ENCODE data around the gene OAS1.

OAS1 gene

DNA sequence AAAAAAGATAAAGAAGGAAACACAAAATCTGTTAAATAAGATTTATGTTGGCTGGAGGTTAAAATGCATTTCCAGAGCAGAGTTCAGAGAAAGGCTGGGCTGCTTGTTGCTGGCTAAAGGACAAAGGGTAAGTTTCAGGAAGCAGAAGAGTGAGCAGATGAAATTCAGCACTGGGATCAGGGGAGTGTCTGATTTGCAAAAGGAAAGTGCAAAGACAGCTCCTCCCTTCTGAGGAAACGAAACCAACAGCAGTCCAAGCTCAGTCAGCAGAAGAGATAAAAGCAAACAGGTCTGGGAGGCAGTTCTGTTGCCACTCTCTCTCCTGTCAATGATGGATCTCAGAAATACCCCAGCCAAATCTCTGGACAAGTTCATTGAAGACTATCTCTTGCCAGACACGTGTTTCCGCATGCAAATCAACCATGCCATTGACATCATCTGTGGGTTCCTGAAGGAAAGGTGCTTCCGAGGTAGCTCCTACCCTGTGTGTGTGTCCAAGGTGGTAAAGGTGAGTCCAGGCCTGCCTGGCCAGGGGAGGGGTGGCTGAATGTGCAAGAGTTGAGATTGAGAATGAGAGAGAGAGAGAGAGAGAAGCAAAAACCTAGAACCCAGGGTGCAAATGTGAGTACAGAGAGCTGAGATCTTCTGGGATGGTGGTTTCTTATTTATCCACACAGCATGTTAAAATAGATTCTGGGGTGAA, at the start of gene OAS1:
TSS of gene OAS1 (plus strand) at position 251 of the 703 bp plus-strand sequence. CDS start at position 329, 78 bp downstream.
- DNase-seq: peak; percentile 90

DNA sequence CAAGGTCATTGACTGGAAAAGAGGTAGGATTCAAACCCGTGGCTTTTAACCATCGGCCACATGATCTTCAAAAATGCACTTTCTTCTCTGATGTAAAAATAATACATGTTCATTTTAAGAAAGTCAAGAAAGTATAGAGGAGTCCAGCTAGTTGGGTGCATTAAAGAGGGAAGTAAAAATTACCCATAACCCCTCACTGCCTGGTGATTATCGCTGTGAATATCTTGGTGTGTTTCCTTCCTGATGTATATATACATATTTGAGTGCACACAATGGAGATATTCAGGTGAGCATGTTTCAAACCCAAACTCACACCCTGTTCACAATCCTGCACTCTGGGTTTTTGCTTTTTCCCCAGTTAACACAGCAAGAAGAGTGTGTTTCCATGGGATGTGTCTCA, 47.5 kb upstream of the OAS1 start:
- DNase-seq: no peak

DNA sequence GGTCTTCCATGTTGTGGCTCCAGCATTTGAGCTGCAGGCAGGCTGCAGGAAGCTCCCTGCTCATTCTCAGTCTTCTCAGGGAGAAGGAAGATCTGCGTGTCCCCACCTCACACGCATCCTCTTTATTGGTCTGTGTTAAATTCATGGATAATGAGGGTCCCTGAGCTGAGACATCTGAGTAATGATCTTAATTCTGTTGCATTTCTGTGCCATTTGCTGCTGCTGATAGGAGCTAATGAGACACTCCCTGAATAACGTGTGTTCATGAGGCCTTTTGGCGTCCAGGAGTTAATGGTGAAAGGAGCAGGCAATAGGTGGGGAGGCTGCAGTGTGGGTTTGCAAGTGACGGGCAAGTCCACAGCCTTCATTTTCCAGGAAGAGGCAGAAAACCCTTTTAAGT, 46.6 kb upstream of the OAS1 start:
- DNase-seq: no peak

DNA sequence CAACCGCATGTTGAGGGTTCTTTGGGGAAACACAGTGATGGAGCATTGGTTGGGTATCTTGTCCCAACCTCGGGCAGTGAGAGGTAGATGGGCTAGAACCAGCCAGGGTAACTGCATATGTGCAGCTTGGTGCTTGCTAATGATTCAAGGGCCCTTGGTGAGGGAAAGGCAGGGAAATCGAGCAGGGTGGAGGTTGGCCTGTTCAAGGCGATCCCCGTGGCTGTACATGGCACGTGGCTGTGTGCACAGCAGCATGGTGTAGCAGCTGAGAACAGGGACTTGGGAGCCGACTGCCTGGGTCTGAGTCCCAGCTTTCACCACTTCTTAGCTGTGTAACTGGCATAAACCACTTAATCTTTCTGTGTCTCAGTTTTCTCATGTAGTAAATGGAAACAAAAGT, 45.5 kb upstream of the OAS1 start:
- DNase-seq: no peak

DNA sequence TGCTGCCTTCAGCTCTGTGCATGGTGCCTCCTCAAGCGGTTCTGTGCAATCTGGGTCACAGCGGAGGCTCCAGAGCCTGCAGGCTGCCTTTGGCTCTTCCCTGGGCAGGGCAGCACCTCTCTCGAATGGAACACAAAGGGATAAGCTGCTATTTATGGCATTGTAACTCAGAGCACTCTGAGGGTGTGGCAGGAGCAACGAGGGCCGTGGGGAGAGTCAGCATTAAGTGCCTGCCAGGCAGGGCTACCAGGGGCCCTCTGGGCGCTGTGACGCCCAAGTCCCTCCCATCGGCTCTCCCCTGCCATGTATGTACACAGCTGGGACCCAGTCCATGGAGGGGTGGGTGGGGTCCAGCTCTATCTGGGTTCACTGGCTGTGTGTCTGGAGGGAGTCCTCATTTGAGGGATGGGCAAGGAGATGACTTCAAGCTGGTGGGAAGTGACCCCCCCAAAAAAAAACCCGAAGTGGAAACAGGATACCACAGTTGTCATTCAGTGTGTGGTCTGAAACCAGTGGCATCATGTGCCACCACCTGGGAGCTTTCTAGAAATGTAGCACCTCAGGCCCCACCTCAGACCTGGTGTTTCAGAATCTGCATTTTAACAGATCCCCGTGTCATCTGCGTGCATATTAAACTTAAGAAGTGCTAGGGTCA, 44.0 kb upstream of the OAS1 start:
- DNase-seq: no peak

DNA sequence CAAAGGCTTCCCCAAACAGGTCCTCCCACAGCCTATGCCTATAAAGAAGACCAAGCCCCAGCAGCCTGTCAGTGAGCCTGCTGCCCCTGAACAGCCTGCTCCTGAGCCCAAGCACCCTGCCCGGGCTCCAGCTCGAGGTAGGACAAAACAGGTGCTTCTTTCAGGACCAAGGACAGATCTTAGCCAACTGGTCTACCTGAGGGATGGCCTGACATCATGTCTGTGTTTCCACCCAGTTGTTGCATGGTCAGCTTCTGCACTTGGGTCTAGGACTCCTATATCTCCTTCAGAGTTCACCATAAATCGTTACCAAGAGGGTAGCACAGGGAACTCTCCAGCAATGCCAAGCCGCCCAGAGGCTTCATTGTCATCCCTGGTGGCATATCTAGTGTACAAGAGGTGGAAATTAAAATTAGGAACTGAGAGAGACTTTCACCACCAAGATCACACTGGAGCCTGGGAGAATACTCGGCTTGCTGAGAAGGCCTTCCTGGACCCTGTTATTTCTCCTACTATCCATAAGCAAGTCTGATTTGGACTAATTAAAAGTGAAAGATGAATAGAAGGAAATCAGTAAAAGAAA, 38.2 kb upstream of the OAS1 start:
- peak; percentile 57 for DNase-seq

DNA sequence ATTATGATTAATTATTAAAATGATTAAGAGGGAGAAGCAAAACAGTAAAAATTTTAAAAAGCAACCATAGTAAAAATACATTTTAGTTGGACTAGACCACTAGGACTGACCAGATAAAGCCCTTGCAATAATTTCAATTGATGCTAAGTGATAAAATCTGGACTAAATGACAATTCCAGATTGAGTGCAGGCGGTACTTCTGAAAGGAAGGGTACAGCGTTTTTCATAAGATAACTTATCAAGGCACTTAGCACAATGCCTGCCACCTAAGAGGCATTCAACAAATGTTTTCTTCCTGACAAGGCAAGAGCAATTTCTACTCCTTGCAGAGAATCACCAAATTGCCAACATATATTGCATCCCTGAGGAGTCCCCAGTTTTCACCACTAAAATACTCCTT, 37.7 kb upstream of the OAS1 start:
- DNase-seq: no peak

DNA sequence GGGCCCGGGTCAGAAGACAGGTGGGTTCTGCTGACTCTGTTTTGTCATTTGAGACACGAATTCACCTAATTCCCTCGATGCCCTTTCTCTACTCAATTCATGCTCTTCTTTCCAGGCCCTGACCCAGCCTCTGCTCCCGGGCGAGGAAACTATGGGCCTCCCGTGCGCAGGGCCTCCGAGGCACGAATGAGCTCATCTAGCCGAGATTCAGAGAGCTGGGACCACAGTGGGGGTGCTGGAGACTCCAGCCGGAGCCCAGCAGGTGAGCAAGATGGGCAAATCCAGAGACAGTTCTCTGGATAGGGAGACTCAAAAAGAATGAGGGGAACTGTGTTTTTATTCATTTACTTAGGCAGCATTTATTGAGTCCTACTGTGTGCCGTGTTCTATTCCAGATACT, 37.0 kb upstream of the OAS1 start:
- no peak for DNase-seq

DNA sequence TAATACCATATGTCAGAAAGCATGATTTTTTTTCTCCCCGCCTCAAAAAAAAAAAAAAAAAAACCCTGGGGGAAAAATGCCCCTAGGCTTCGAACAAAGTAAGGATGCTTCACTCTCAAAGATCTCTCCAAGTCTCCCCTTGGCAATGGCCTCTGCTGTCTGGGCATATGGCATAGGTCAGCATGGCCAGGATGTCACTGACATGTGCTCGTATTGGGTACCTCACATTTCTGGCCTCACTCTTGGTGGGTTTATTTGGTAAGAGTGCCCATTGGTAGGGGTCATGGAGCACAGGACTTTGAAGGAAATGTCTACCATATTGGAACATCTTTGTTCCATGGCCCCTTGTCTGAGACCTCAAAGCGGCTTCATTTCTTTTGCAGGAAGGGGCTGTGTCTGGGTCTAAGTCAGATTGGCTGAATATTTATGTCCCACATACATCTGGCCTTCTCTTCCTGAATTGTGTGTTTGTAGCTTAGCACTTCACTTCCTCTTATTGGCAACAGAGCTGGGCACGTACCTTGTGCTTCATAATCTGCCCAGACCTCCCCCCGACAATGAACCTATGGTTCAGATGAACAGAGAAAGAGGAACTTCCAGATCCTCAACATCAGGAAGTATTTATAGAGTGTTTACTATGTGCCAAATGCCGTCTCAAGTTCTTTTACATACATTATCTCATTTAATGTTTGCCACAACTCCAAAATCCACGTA, 36.3 kb upstream of the OAS1 start:
- peak; percentile 61 for DNase-seq

DNA sequence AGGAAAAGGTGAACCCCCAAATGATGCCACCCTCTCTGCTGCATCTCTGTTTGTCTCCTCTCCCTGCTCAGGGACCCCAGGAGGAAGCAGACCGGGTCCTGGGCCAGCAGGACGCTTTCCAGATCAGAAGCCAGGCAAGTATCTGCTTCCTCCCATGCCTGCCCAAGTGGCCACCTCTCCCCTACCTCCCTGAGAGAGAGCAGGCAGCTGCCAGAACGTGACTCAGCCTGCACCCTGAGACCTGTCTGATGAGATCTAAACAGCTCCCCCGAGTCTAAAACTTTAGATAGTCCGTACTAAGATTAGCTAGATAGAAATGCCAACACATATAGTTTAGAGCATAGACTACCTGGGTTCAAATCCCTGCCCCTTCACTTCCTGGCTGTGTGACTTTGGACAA, 31.2 kb upstream of the OAS1 start:
- no peak for DNase-seq

DNA sequence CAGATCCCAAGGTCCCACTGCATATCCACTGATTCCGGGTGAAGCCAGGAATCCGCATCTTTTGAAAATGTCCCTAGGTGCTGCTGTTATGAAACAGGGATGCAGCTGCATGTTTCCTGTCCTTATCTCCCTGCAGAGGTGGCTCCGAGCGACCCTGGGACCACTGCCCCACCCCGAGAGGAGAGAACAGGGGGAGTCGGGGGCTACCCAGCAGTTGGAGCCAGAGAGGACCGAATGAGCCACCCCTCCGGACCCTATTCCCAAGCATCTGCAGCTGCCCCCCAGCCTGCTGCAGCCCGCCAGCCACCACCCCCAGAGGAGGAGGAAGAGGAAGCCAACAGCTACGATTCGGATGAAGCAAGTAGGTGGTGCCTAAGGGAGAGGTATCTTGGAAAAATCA, 30.3 kb upstream of the OAS1 start:
- no peak for DNase-seq

DNA sequence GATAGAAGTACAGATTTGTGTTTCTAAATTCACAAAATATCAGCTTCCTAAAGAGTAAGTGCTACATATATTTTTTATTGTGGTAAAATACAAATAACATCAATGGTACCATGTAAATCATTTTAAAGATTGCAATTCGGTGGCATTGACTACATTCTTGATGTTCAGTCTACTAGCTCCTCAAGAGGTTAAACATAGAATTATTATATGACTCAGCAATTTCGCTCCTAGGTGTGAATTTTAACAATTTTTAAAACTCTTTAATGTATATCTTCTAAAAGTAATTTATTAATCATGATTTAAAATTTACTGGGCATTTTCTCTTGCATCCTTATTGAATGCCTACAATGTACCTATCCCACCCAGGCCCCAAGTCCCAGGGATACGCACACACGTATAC, 29.8 kb upstream of the OAS1 start:
- no peak for DNase-seq

DNA sequence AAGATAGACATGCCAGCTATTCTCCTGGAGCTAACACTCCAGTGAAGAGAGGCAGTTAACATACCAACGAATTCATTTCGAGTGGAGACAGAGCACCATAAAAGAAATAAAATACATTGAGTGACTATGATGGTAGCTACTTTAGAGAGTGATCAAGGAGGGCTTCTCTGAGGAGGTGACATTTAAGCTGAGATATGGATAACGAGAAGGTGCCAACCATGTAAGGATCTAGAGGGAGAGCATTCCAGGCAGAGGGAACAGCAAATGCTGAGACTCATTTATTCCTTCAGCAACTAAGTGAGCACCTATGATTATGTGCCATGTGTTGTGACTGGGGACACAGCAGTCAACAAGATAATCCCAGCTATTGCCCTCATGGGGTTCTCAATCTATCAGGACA, 28.3 kb upstream of the OAS1 start:
- no peak for DNase-seq

DNA sequence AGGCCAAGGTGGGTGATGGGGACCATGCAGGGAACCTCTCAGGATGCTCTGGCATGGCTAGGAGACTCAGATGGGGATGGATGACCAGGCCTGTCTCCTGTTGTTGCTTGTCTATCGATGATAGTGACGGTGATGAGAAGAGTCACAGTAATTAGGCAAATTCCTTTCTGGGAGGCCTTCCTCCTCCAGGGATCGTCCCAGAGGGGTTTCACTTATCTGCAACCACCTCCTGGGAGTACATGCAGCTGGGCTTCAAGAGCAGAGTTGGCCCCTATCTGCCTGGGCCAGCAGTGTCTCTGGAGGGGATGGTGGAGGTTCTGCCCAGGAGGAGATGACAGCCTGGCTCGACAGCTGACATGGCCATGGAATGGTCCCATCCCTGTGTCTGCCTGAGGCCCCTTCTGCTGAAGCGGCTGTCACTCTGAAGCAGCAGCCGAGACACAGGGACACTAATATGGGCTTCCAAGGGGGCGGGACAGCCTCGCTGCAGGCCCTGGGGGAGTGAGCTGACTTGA, 27.5 kb upstream of the OAS1 start:
- DNase-seq: no peak

DNA sequence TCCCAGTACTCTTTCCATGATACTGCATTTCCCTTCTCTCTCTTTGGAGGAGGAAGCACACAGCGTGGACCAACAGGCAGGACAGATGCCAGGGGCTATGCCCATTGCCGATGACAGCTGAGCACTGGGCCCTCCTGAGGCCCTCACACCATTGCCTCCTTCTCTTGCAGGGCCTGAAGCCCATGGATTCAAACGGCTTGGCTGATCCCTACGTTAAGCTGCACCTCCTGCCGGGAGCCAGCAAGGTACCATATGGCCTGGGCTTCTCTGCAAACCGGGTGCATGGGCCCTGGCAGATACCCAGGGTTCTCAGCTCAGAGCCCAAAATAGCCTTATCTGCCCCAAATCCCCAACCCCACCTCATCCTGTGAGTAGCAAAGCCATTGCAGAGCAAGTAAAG, 25.2 kb upstream of the OAS1 start:
- DNase-seq: no peak

DNA sequence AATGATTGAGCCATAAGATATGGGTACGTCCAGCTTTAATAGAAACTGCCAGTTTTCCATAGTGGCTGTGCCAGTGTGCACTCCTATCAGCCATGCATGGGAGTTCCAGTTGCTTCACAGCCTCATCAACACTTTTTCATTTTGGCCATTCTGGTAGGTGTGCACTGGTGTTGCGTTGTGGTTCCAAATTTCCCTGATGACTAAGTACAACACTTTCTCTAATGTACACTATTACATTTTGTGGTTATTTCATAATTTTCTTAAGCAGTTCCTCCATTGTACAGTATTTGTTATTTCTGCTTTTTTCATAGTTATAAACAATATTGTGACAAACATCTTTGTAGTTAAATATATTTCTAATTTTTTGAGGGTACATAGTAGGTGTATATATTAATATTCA, 21.5 kb upstream of the OAS1 start:
- DNase-seq: no peak

DNA sequence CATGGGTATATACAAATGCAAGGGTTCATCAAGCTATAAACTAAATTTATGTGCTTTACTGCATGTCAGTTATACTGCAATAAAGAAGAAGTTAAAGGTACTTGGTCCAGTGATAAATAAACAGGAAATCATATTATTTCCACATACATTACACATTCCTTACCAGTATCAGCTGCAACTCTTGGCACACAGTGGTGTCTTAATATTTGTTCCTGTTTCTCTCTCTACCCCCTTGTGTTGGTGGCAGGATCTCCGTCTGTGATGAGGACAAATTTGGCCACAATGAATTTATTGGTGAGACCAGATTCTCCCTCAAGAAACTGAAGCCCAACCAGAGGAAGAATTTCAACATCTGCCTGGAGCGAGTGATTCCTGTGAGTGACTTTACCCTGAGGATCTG, 19.2 kb upstream of the OAS1 start:
- DNase-seq: no peak

DNA sequence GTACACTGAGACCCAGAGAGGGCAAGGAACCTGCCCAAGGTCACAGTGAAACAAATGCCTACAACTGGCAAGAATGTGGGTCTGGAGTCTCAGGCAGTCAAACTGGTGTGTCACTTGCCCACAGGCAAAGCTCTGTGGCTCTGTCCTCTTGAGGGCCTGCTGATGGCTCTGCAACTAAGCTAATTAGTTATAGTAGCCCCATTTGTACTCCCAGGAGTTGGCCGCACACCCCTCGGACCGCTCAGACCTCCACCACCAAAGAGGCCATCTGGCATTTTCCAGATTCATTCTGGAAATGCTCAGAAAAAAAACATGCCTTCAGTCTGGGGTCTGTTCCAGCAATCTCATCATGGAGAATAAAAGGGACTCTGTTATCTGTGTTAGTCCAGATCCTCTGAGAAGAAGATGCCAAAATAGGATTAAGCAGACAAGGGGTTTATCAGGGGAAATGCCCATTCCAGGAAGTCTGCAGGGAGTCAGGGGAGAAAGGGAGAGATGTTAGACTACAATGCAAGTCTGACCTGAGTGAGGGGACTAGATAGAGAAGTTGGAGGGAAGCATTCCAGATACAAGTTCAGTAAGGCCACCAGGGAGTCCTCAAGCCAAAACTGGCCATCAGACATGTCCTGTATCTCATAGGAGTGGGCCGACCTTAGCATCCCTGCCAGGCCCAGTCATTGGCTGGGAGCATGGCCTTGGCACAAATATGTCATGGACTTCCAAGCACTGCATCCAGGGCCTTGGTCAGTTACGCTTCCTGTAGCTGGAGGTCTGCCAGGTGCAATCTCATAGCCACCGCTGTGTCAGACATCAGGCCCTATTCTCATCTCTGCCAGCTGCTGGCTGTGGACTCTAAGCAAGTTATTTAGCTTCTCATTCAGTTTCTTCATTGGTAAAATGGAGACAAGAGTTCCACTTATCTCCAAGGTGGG, 15.4 kb upstream of the OAS1 start:
- no peak for DNase-seq

DNA sequence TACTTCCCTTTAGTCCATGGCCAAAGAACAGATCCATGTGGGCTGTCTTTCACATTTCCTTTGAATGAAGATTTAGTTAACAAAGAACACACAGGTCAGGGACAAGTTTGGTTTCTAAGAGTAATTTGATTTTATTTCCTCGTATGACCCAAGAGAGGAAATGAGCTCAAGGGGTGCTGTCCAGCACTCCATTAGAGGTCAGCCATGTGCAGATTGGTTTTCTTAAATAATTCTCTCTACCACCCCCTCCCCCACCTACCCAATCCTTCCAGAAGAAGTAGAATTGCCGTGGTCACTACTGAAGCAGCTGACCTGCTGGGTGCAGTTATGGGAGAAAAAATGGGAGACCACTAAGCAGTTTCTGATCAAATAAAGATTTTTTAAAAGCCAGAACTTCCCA, 13.9 kb upstream of the OAS1 start:
- DNase-seq: no peak

DNA sequence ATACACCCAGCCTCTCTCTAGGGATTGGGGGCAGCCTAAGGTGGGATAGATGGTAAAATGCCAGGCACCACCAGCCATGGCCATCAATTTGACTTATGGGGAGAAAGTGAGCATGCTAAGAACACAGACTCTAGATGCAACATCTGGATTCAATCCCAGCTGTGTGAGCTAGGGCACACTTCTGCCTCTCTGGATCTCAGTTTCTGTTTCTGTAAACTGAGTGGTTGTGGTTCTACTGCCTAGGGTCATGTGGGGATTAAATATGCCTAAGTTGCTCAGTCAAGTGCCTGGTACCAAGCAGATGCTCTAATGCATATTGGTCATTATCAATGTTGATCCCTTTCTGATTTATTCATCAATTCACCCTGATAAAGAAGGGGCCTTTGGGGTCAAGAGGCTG, 12.6 kb upstream of the OAS1 start:
- no peak for DNase-seq

DNA sequence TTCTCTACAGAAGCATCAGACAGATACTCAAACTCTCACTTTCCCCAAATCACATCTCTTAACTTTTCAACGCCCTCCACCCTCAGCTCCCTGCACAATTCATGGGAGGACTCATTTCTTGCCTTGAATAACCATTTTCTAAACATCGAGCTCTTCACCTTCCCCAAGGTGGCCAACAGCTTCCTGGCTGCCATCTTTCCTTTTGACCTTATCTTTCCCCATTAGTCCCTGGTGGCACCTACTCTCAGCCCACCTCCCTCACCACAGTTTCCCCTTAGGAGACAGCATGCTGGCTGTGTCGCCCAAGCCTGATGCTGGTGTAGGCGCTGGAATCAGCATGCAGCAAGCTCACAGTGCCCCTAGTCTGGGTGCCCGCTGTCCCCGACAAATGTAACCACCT, 8.4 kb upstream of the OAS1 start:
- DNase-seq: no peak

DNA sequence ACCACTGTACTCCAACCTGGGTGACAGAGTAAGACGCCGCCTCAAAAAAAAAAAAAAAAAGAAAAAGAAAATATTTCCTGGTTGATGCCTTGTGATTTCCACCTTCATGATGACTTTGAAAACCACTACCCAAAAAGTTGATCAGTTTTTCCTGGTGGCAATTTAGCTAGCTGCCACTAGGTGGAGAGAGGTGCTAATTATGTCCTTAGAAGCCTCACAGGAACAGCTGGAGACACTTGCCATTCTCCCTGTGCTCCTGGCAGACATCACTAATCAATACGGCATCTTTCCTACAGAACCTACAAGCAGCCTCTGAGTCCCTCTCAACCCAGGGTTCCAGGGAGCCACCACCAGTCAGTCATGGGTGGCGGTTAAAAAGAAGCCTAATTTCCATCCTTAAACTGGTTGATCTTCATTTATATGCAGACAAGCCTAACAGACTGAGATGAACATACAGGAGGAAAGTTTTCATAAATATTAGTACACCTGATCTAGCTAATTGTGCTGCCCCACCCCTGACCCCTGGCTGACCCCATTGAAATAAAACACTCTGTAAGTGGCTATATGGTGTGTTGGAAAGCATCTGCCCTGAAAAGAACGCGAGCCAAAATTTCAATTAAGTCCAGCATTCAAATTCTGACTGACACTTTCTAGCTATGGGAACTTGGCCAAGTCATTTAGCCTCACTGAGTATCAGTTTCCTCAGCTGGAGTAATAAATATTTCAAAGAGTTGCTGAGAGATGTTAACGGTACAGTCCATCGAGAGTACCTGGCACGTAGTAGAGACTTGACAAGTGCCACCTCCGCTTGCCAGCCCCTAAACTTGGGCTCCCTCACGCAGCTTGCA, 6.2 kb upstream of the OAS1 start:
- peak; percentile 77 for DNase-seq
